K562 (cell line): ENCODE measurements around the gene SOAT2. TPM values are rescaled to one million over a fixed set of nuclear protein-coding genes. Genes with fewer than 3 reads are reported as not detected.

Source experiments
- ATAC-seq: fragments of 200-7000 bp; cut with Tn5 transposase; 3 replicates; pipeline ENCODE4 v1.9.1; 2020; ENCODE audit warnings: moderate library complexity
- BruUV-seq: library from RNA; stranded (reverse); fragments of 400-500 nt; replicated peaks from 2 replicates; lab custom pipeline; 2021; lab: Mats Ljungman, UMichigan
- CTCF ChIA-PET: fragments of 300-600 bp; formaldehyde crosslinking; extraction: SDS; loops from one replicate; lab custom pipeline; 2021; ENCODE audit warnings: low intra/inter-chr PET ratio; lab: Yijun Ruan, JAX
- POLR2A ChIA-PET: fragments of 300-600, 350-650 bp; sonication (Branson Sonifier 250); formaldehyde crosslinking; extraction: SDS; loops from one replicate; lab custom pipeline; 2021; ENCODE audit warnings: antibody characterized with exemption, inconsistent platforms; lab: Yijun Ruan, JAX
- DNase-seq, 4 experiments: peaks; one replicate each; pipeline versions ENCODE4 v3.0.0 to v3.0.0-alpha.2; 2011 to 2018; ENCODE audit warnings: low spot score in 3 of 4, mixed read lengths in 3 of 4; ENCODE audit errors: extremely low read depth in 1 of 4
- FAIRE-seq: peaks from 2 replicates; lab custom pipeline; 2011; peaks lifted over from hg19 to GRCh38; lab: Jason Lieb, UNC
- H2AFZ ChIP-seq: 2 replicates; pipeline ENCODE4 v1.6.0; 2011; ENCODE audit warnings: low read depth, low read length, control low read depth, inconsistent platforms
- H3K27ac ChIP-seq: fragments of 200-600 bp; 3 replicates; pipeline ENCODE4 v1.8.0; 2011; ENCODE audit warnings: low read depth, mild to moderate bottlenecking, control low read depth, inconsistent platforms, low read length, moderate library complexity, mixed read lengths; ENCODE audit errors: extremely low read depth
- H3K27me3 ChIP-seq, 2 experiments: fragments of 300-600 bp in 1 of 2; 2 replicates in 1 of 2; 3 replicates in 1 of 2; pipeline versions ENCODE4 v1.6.0 to v1.8.0; 2011; ENCODE audit warnings: inconsistent platforms in 2 of 2, low read length in 2 of 2, mild to moderate bottlenecking in 1 of 2, mixed read lengths in 1 of 2, moderate library complexity in 1 of 2; ENCODE audit not compliant: control insufficient read depth in 2 of 2, insufficient read depth in 2 of 2
- H3K36me3 ChIP-seq: fragments of 300-600 bp; 3 replicates; pipeline ENCODE4 v1.8.0; 2011; ENCODE audit warnings: mild to moderate bottlenecking, low read length, inconsistent platforms; ENCODE audit not compliant: control insufficient read depth, insufficient read depth
- H3K4me1 ChIP-seq, 2 experiments: fragments of 200-600 bp in 1 of 2; replicated peaks in 1 of 2; 2 replicates in 1 of 2; 3 replicates in 1 of 2; pipeline versions ENCODE4 v1.5.1 to v1.8.0; 2011; ENCODE audit warnings: inconsistent platforms in 2 of 2, low read length in 2 of 2, mild to moderate bottlenecking in 1 of 2, mixed read lengths in 1 of 2, moderate library complexity in 1 of 2; ENCODE audit not compliant: control insufficient read depth in 2 of 2, insufficient read depth in 2 of 2
- H3K4me2 ChIP-seq: 2 replicates; pipeline ENCODE4 v1.6.1; 2011; ENCODE audit warnings: low read length, control low read depth, inconsistent platforms, mixed read lengths; ENCODE audit not compliant: insufficient read depth
- H3K4me3 ChIP-seq: fragments of 200-600 bp; sonication (generic), shearing (Covaris generic); 2 replicates; pipeline ENCODE4 v1.5.1; 2016; ENCODE audit warnings: control low read depth, inconsistent platforms
- H3K79me2 ChIP-seq: fragments of 200-600 bp; 3 replicates; pipeline ENCODE4 v1.8.0; 2011; ENCODE audit warnings: low read length, inconsistent platforms; ENCODE audit not compliant: control insufficient read depth, insufficient read depth
- H3K9ac ChIP-seq, 2 experiments: 2 replicates each; pipeline versions ENCODE4 v1.6.0 to v1.6.1; 2011; ENCODE audit warnings: low read depth in 2 of 2, low read length in 2 of 2, control low read depth in 1 of 2, inconsistent platforms in 1 of 2, mild to moderate bottlenecking in 1 of 2, mixed read lengths in 1 of 2; ENCODE audit not compliant: insufficient read depth in 1 of 2
- H3K9me1 ChIP-seq: one replicate; pipeline ENCODE4 v1.6.0; 2011; ENCODE audit warnings: inconsistent platforms, mild to moderate bottlenecking, low read length, moderate library complexity; ENCODE audit not compliant: control insufficient read depth, insufficient read depth
- H3K9me3 ChIP-seq: replicated peaks from 2 replicates; pipeline ENCODE4 v1.5.1; 2011; ENCODE audit warnings: low read depth, low read length, inconsistent platforms; ENCODE audit not compliant: control insufficient read depth, insufficient read depth
- H4K20me1 ChIP-seq: replicated peaks from 2 replicates; pipeline ENCODE4 v1.6.1; 2011; ENCODE audit warnings: low read length, inconsistent platforms, mixed read lengths; ENCODE audit not compliant: control insufficient read depth, insufficient read depth
- BRD9 ChIP-seq: fragments of 450-650 bp; IDR thresholded peaks from 2 replicates; pipeline ENCODE4 v1.6.1; 2018; ENCODE audit warnings: low read depth; ENCODE audit not compliant: partially characterized antibody
- CBX2 ChIP-seq: fragments of 200-600 bp; sonication (generic); IDR thresholded peaks from one replicate; pipeline ENCODE4 v1.6.1; 2012; ENCODE audit warnings: mild to moderate bottlenecking, low read length, inconsistent platforms; ENCODE audit not compliant: insufficient read depth, poor library complexity, severe bottlenecking
- ELF1 ChIP-seq: fragments of 200-800 bp; sonication (Bioruptor generic); IDR thresholded peaks from 2 replicates; pipeline ENCODE4 v1.6.1; 2016; ENCODE audit warnings: missing genetic modification characterization, missing compliant biosample characterization
- JUND ChIP-seq, 2 experiments: IDR thresholded peaks; 2 replicates in 1 of 2; 3 replicates in 1 of 2; pipeline ENCODE4 v1.6.1; 2011; ENCODE audit warnings: borderline replicate concordance in 2 of 2, low read depth in 2 of 2, low read length in 2 of 2, improper control_type of control experiment in 1 of 2, missing biosample characterization in 1 of 2, missing genetic modification characterization in 1 of 2, missing genetic modification reagents in 1 of 2
- NFE2L1 ChIP-seq: fragments of 450-650 bp; IDR thresholded peaks from 2 replicates; pipeline ENCODE4 v1.6.1; 2016; ENCODE audit warnings: missing genetic modification characterization, low read depth, mild to moderate bottlenecking, missing compliant biosample characterization, moderate library complexity, borderline replicate concordance
- POLR2B ChIP-seq: fragments of 450-650 bp; IDR thresholded peaks from 2 replicates; pipeline ENCODE4 v1.6.1; 2018; ENCODE audit warnings: low read depth; ENCODE audit not compliant: partially characterized antibody
- POLR2H ChIP-seq: IDR thresholded peaks from 2 replicates; pipeline ENCODE4 v1.6.1; 2016; ENCODE audit warnings: missing genetic modification characterization, low read depth, mild to moderate bottlenecking, control low read depth, missing compliant biosample characterization, moderate library complexity
- PYGO2 ChIP-seq: fragments of 450-650 bp; IDR thresholded peaks from 2 replicates; pipeline ENCODE4 v1.6.1; 2016; ENCODE audit warnings: mild to moderate bottlenecking, missing genetic modification characterization, moderate library complexity, missing compliant biosample characterization
- SFPQ ChIP-seq: fragments of 200-400 bp; formaldehyde crosslinking; IDR thresholded peaks from 2 replicates; pipeline ENCODE4 v1.6.1; 2017; ENCODE audit warnings: mild to moderate bottlenecking, low read depth, low read length, moderate library complexity
- TEAD4 ChIP-seq, 2 experiments: sonication (generic) in 1 of 2; formaldehyde crosslinking in 1 of 2; IDR thresholded peaks; 2 replicates each; pipeline versions ENCODE4 v1.6.1 to v1.8.0; 2012 to 2022; ENCODE audit warnings: borderline replicate concordance in 1 of 2, inconsistent platforms in 1 of 2, low read length in 1 of 2, mild to moderate bottlenecking in 1 of 2, missing genetic modification reagents in 1 of 2
- THRB ChIP-seq: fragments of 450-650 bp; formaldehyde crosslinking; conservative IDR thresholded peaks from 2 replicates; pipeline ENCODE4 v1.4.0; 2022; ENCODE audit warnings: mild to moderate bottlenecking, missing genetic modification characterization
- XRCC5 ChIP-seq: fragments of 200-400 bp; formaldehyde crosslinking; IDR thresholded peaks from 2 replicates; pipeline ENCODE4 v1.6.1; 2017; ENCODE audit warnings: low read depth, mild to moderate bottlenecking, low read length
- ZNF224 ChIP-seq: sonication (generic); formaldehyde crosslinking; IDR thresholded peaks from 2 replicates; pipeline ENCODE4 v1.8.0; 2022; ENCODE audit warnings: mild to moderate bottlenecking, missing genetic modification reagents
- ZNF77 ChIP-seq: fragments of 250-450 bp; sonication (Bioruptor Pico); IDR thresholded peaks from 2 replicates; pipeline ENCODE4 v1.5.0; 2020
- WGBS: fragments of 100-300 bp; shearing (Covaris generic); methylation state at CpG from one replicate; pipeline ENCODE4 v1.1.6; 2016; ENCODE audit warnings: low coverage, mixed read lengths; ENCODE audit not compliant: insufficient coverage; ENCODE audit errors: missing lambda C conversion rate; 5-methylcytosine and 5-hydroxymethylcytosine counted together
- in situ Hi-C: fragments of 300-500 bp; cut with MboI; formaldehyde crosslinking; loops from 4 replicates; pipeline ENCODE4 v1.15.0; 2018; ENCODE audit warnings: inconsistent platforms, mixed read lengths
- intact Hi-C: fragments of 100-400 bp; cut with micrococcal nuclease; formaldehyde crosslinking; loops from 2 replicates; pipeline ENCODE4 v1.14.2; 2022
- polyA plus RNA-seq, 8 experiments: library from polyadenylated mRNA; depleted of rRNA in 4 of 8; stranded (reverse) in 5 of 8; unstranded in 3 of 8; fragments of >200 nt; fragmentation: Nextera tagmentation in 2 of 8; fragmentation: Illumina TruSeq in 1 of 8; extraction: Ambion mirVana in 2 of 8; extraction: Trizol in 1 of 8; gene quantifications; 2 replicates each; pipeline versions ENCODE4 v1.2.1 to v1.2.3, GENCODE V29; 2011 to 2014; ENCODE audit warnings: inconsistent platforms in 1 of 8, missing spikeins in 1 of 8
- total RNA-seq, 7 experiments: library from RNA; depleted of rRNA in 6 of 7; stranded (reverse); fragments of >200 nt in 6 of 7; fragmentation: Illumina TruSeq in 2 of 7; extraction: Trizol in 2 of 7; gene quantifications; 2 replicates each; pipeline versions ENCODE4 v1.2.1 to v1.2.3, GENCODE V29; 2011 to 2021; ENCODE audit warnings: low replicate concordance in 1 of 7

SOAT2 gene
- total and polyA plus RNA-seq, 9 of the 15 experiments (the other 6 are each of a cell fraction or from before 2014, with no cell fraction given), result 0.04 TPM; not detected in 8

GRCh38 chr12:53065975-53066931 lies 37.0 kb upstream of the SOAT2 start:
- H3K27me3 ChIP-seq, result no peaks in the 10 kb centered on the region; a peak in 1 of 5 replicates
- peak overlapping the region; percentile 45 for H3K4me2 ChIP-seq
- H4K20me1 ChIP-seq, result no peaks in the 10 kb centered on the region
- no peaks in the 10 kb centered on the region for H3K9me1 ChIP-seq
- WGBS, result 28% methylated on average over 20 of the region's 24 CpGs
- DNase-seq, result peak; percentile 80 to 86 (median 82)
- no TSS peak for BruUV-seq
- ChIA-PET POLR2A (interaction anchor here (0.6 to 1.9 kb wide), 10 partner anchors 9 to 454 kb away, joined by 3 to 8 read pairs (median 5); partner anchors contain the start of gene SPRYD3), CTCF (interaction anchor here (0.7 to 2.1 kb wide), 2 partner anchors 32 to 181 kb away, joined by 3 to 49 read pairs; partner anchors contain the start of gene IGFBP6)
- H3K4me3 ChIP-seq, result no peak overlapping the region
- peaks cover 8% of the 10 kb centered on the region; the same call in 2 of the 3 replicates for H3K36me3 ChIP-seq
- H3K27ac ChIP-seq, result no peak overlapping the region; the same call in 2 of the 3 replicates
- peaks cover 10 to 17% of the 10 kb centered on the region in 2 experiments; a peak in 4 of 5 replicates for H3K4me1 ChIP-seq
- no peaks in the 10 kb centered on the region for H3K79me2 ChIP-seq
- in situ Hi-C loops, result loop anchor here (5.0 to 10.0 kb wide), 3 partner anchors 36 to 221 kb away; partner anchors contain the start of genes ITGB7 and SOAT2
- FAIRE-seq, result peak; percentile 91
- no peaks in the 10 kb centered on the region for H3K9me3 ChIP-seq
- intact Hi-C loops, result loop anchor here (1.0 to 10.0 kb wide), 4 partner anchors 33 to 439 kb away; partner anchors contain the start of genes NPFF and TARBP2
- peak; percentile 87 for ATAC-seq
- H2AFZ ChIP-seq, result peak overlapping the region; percentile 83; the same call in 1 of the 2 replicates
- peak overlapping the region in 1 of 2 experiments; percentile 74; a peak in 2 of 4 replicates for H3K9ac ChIP-seq
- no peak for TF ChIP-seq ZNF224 (CRISPR knock-in tag)
- no peak for TF ChIP-seq XRCC5
- TF ChIP-seq BRD9, result peak; percentile 82
- no peak for TF ChIP-seq NFE2L1 (tag)
- no peak for TF ChIP-seq POLR2B
- no peak for TF ChIP-seq ZNF77 (CRISPR knock-in tag)
- TF ChIP-seq POLR2H (tag), result no peak
- no peak for TF ChIP-seq TEAD4 (IDR thresholded peaks at IDR 0.05; ENCODE audit: low read length)
- TF ChIP-seq TEAD4 (CRISPR knock-in tag; IDR thresholded peaks at IDR 0.05; ENCODE audit: borderline replicate concordance), result no peak
- 0 out of 2 replicates have a peak, but pooled peaks have one; percentile 47 for TF ChIP-seq JUND (IDR thresholded peaks at IDR 0.05; ENCODE audit: borderline replicate concordance, low read depth, low read length)
- TF ChIP-seq JUND (tag; IDR thresholded peaks at IDR 0.05; ENCODE audit: borderline replicate concordance, low read depth, low read length), result no peak
- 0 out of 2 replicates have a peak, but pooled peaks have one; percentile 24 for TF ChIP-seq ELF1
- TF ChIP-seq PYGO2 (tag), result 0 out of 2 replicates have a peak, but pooled peaks have one; percentile 36
- no peak for TF ChIP-seq SFPQ
- TF ChIP-seq THRB (CRISPR knock-in tag), result 0 out of 2 replicates have a peak, but pooled peaks have one; percentile 21
- no peak for TF ChIP-seq CBX2
